ENCODE data around the gene DPM3. TPM values are rescaled to one million over a fixed set of nuclear protein-coding genes. Genes with fewer than 3 reads are reported as not detected.

Gene DPM3
- total and polyA plus RNA-seq, 2 of the 13 experiments (the other 11 are each of a cell fraction or from before 2014, with no cell fraction given) = 23.2 to 53.4 TPM

- TF ChIP-seq TFDP1 (CRISPR knock-in tag; IDR thresholded peaks at IDR 0.05; ENCODE audit: borderline replicate concordance) (peak; percentile 70; the same call in 1 of the 2 replicates), ZNF639 (CRISPR knock-in tag; conservative IDR thresholded peaks at IDR 0.05) (peak; percentile 91; the same call in 1 of the 2 replicates), CENPX (CRISPR knock-in tag; IDR thresholded peaks at IDR 0.05) (no peak), HINFP (CRISPR knock-in tag; IDR thresholded peaks at IDR 0.05; ENCODE audit: low read depth) (peak; percentile 100), TEAD3 (CRISPR knock-in tag; optimal IDR thresholded peaks at IDR 0.05; ENCODE audit: borderline replicate concordance) (peak; percentile 78), ZNF205 (CRISPR knock-in tag; IDR thresholded peaks at IDR 0.05) (peak; percentile 91; the same call in 1 of the 2 replicates), ARNT2 (CRISPR knock-in tag; IDR thresholded peaks at IDR 0.05; ENCODE audit: low read depth) (no peak; the same call in 1 of the 2 replicates), ZNF704 (CRISPR knock-in tag; IDR thresholded peaks at IDR 0.05; ENCODE audit: borderline replicate concordance) (no peak), SNAPC4 (CRISPR knock-in tag; IDR thresholded peaks at IDR 0.05) (peak; percentile 24; the same call in 1 of the 2 replicates), PRMT3 (CRISPR knock-in tag; IDR thresholded peaks at IDR 0.05; ENCODE audit: borderline replicate concordance, low read depth) (no peak), ZNF567 (CRISPR knock-in tag; IDR thresholded peaks at IDR 0.05; ENCODE audit: borderline replicate concordance) (peak; percentile 74; the same call in 1 of the 2 replicates), ZBTB3 (CRISPR knock-in tag; IDR thresholded peaks at IDR 0.05; ENCODE audit: borderline replicate concordance, low read depth) (no peak), ZNF589 (CRISPR knock-in tag; conservative IDR thresholded peaks at IDR 0.05) (no peak; the same call in 1 of the 2 replicates), EED (CRISPR knock-in tag; IDR thresholded peaks at IDR 0.05) (peak; percentile 69; the same call in 1 of the 2 replicates), ZNF883 (CRISPR knock-in tag; IDR thresholded peaks at IDR 0.05; ENCODE audit: not compliant biosample characterization) (peak; percentile 30), ATAD3A (CRISPR knock-in tag; IDR thresholded peaks at IDR 0.05) (no peak)
Measured at GRCh38 chr1:155172732-155173477, 32.6 kb upstream of the DPM3 start, which contains the start of gene KRTCAP2 (continued).
